ENCODE data around the gene ACBD3. TPM values are rescaled to one million over a fixed set of nuclear protein-coding genes. Genes with fewer than 3 reads are reported as not detected.

ACBD3 gene
- total and polyA plus RNA-seq, 7 experiments from 2014 or later, result 15.4 to 29.9 (median 24.4) TPM

GRCh38 chr1:226134170-226135058 lies 52.1 kb downstream of the ACBD3 start:
- Mint-ChIP-seq H3K4me1 (peaks cover 0 to 5% (median 0%) of the 10 kb centered on the region in 7 donors), H3K4me3 (no peak overlapping the region), H3K9me3 (no peaks in the 10 kb centered on the region), H3K36me3 (peaks cover 0 to 2% (median 0%) of the 10 kb centered on the region in 5 donors), H3K27me3 (no peaks in the 10 kb centered on the region), H3K27ac (peak overlapping the region in 1 of 9 donors; percentile 9)
- H3K4me1 ChIP-seq (ENCODE audit: control insufficient read depth in 2 of 2, insufficient read depth in 2 of 2, low read length in 2 of 2), result no peaks in the 10 kb centered on the region
- H3K36me3 ChIP-seq (ENCODE audit: control insufficient read depth in 2 of 3, insufficient read depth in 3 of 3, low read length in 3 of 3), result no peaks in the 10 kb centered on the region
- CTCF ChIA-PET, result no interaction called here
- H3K4me3 ChIP-seq (ENCODE audit: low read length), result no peak overlapping the region
- intact Hi-C loops (cut with micrococcal nuclease), result no loop called here
- no peak for DNase-seq
- H3K27ac ChIP-seq (ENCODE audit: low read depth, low read length), result no peak overlapping the region
- peak; percentile 34 for ATAC-seq
- no peaks in the 10 kb centered on the region for H3K27me3 ChIP-seq (ENCODE audit: control insufficient read depth in 2 of 2, insufficient read depth in 2 of 2, low read length in 2 of 2)
- H3K9me3 ChIP-seq (ENCODE audit: control insufficient read depth in 2 of 3, low read length in 3 of 3), result no peaks in the 10 kb centered on the region
- POLR2A ChIA-PET, result interaction anchor here (0.8 kb wide), 1 partner anchor 15 kb away, joined by 3 read pairs; no protein-coding TSS in a partner anchor

- Mint-ChIP-seq H3K4me1 (peaks cover 0 to 6% (median 0%) of the 10 kb centered on the region in 7 donors), H3K9me3 (no peaks in the 10 kb centered on the region), H3K27ac (peak overlapping the region in 4 of 9 donors; percentile 16 to 49 (median 26)), H3K4me3 (no peak overlapping the region), H3K27me3 (no peaks in the 10 kb centered on the region), H3K36me3 (peaks cover 0 to 2% (median 0%) of the 10 kb centered on the region in 5 donors)
- ChIA-PET CTCF (no interaction called here), POLR2A (interaction anchor here (0.8 kb wide), 1 partner anchor 14 kb away, joined by 3 read pairs; no protein-coding TSS in a partner anchor)
- H3K27me3 ChIP-seq (ENCODE audit: control insufficient read depth in 2 of 2, insufficient read depth in 2 of 2, low read length in 2 of 2), result no peaks in the 10 kb centered on the region
- intact Hi-C loops (cut with micrococcal nuclease), result no loop called here
- H3K27ac ChIP-seq (ENCODE audit: low read depth, low read length), result no peak overlapping the region
- no peak overlapping the region for H3K4me3 ChIP-seq (ENCODE audit: low read length)
- H3K36me3 ChIP-seq (ENCODE audit: control insufficient read depth in 2 of 3, insufficient read depth in 3 of 3, low read length in 3 of 3), result no peaks in the 10 kb centered on the region
- H3K4me1 ChIP-seq (ENCODE audit: control insufficient read depth in 2 of 2, insufficient read depth in 2 of 2, low read length in 2 of 2), result no peaks in the 10 kb centered on the region
- DNase-seq, result no peak
- ATAC-seq, result no peak
- no peaks in the 10 kb centered on the region for H3K9me3 ChIP-seq (ENCODE audit: control insufficient read depth in 2 of 3, low read length in 3 of 3)
Observed at GRCh38 chr1:226133504-226134123, 52.9 kb downstream of the ACBD3 start.

GRCh38 chr1:226132728-226133503 lies 53.6 kb downstream of the ACBD3 start:
- peaks cover 0 to 2% (median 0%) of the 10 kb centered on the region in 5 donors for H3K36me3 Mint-ChIP-seq
- DNase-seq (no peak), ATAC-seq (peak; percentile 6)
- H3K9me3 ChIP-seq (ENCODE audit: control insufficient read depth in 2 of 3, low read length in 3 of 3), result no peaks in the 10 kb centered on the region
- H3K36me3 ChIP-seq (ENCODE audit: control insufficient read depth in 2 of 3, insufficient read depth in 3 of 3, low read length in 3 of 3), result no peaks in the 10 kb centered on the region
- H3K4me3 ChIP-seq (ENCODE audit: low read length), result no peak overlapping the region
- no peak overlapping the region for H3K27ac ChIP-seq (ENCODE audit: low read depth, low read length)
- H3K4me1 ChIP-seq (ENCODE audit: control insufficient read depth in 2 of 2, insufficient read depth in 2 of 2, low read length in 2 of 2), result no peaks in the 10 kb centered on the region
- H3K27me3 ChIP-seq (ENCODE audit: control insufficient read depth in 2 of 2, insufficient read depth in 2 of 2, low read length in 2 of 2), result no peaks in the 10 kb centered on the region
- ChIA-PET POLR2A (interaction anchor here (0.7 kb wide), 1 partner anchor 230 kb away, joined by 5 read pairs; no protein-coding TSS in a partner anchor), CTCF (interaction anchor here (1.1 kb wide), 1 partner anchor 12 kb away, joined by 3 read pairs; no protein-coding TSS in a partner anchor)
- no peaks in the 10 kb centered on the region for H3K9me3 Mint-ChIP-seq
- no peak overlapping the region for H3K4me3 Mint-ChIP-seq
- intact Hi-C loops (cut with micrococcal nuclease), result no loop called here
- H3K27me3 Mint-ChIP-seq, result no peaks in the 10 kb centered on the region
- peaks cover 0 to 10% (median 0%) of the 10 kb centered on the region in 7 donors for H3K4me1 Mint-ChIP-seq
- H3K27ac Mint-ChIP-seq, result peak overlapping the region in 2 of 9 donors; percentile 36 to 49

- no peak overlapping the region for H3K27ac ChIP-seq (ENCODE audit: low read depth, low read length)
- intact Hi-C loops (cut with micrococcal nuclease), result no loop called here
- no peaks in the 10 kb centered on the region for H3K9me3 Mint-ChIP-seq
- no peaks in the 10 kb centered on the region for H3K27me3 Mint-ChIP-seq
- peaks cover 0 to 22% (median 5%) of the 10 kb centered on the region in 7 donors for H3K4me1 Mint-ChIP-seq
- no peak overlapping the region for H3K27ac Mint-ChIP-seq
- CTCF ChIA-PET, result interaction anchor here (0.6 to 1.1 kb wide), 2 partner anchors 14 to 67 kb away, joined by 3 read pairs; no protein-coding TSS in a partner anchor
- ATAC-seq, result no peak
- DNase-seq, result no peak
- no peaks in the 10 kb centered on the region for H3K9me3 ChIP-seq (ENCODE audit: control insufficient read depth in 2 of 3, low read length in 3 of 3)
- no peaks in the 10 kb centered on the region for H3K27me3 ChIP-seq (ENCODE audit: control insufficient read depth in 2 of 2, insufficient read depth in 2 of 2, low read length in 2 of 2)
- H3K36me3 ChIP-seq (ENCODE audit: control insufficient read depth in 2 of 3, insufficient read depth in 3 of 3, low read length in 3 of 3), result no peaks in the 10 kb centered on the region
- peaks cover 0 to 2% (median 0%) of the 10 kb centered on the region in 5 donors for H3K36me3 Mint-ChIP-seq
- H3K4me3 ChIP-seq (ENCODE audit: low read length), result no peak overlapping the region
- POLR2A ChIA-PET, result no interaction called here
- H3K4me1 ChIP-seq (ENCODE audit: control insufficient read depth in 2 of 2, insufficient read depth in 2 of 2, low read length in 2 of 2), result no peaks in the 10 kb centered on the region
- no peak overlapping the region for H3K4me3 Mint-ChIP-seq
Observed at GRCh38 chr1:226131639-226132038, 54.9 kb downstream of the ACBD3 start.

GRCh38 chr1:226129230-226129629 lies 57.3 kb downstream of the ACBD3 start:
- no peak overlapping the region for H3K4me3 ChIP-seq (ENCODE audit: low read length)
- POLR2A ChIA-PET, result no interaction called here
- no peaks in the 10 kb centered on the region for H3K27me3 ChIP-seq (ENCODE audit: control insufficient read depth in 2 of 2, insufficient read depth in 2 of 2, low read length in 2 of 2)
- peaks cover 0 to 3% of the 10 kb centered on the region in 2 donors for H3K4me1 ChIP-seq (ENCODE audit: control insufficient read depth in 2 of 2, insufficient read depth in 2 of 2, low read length in 2 of 2)
- Mint-ChIP-seq H3K4me1 (peaks cover 9 to 38% (median 12%) of the 10 kb centered on the region in 7 donors), H3K4me3 (no peak overlapping the region), H3K9me3 (no peaks in the 10 kb centered on the region), H3K27me3 (peaks cover 0 to 4% (median 0%) of the 10 kb centered on the region in 5 donors), H3K36me3 (peaks cover 0 to 2% (median 0%) of the 10 kb centered on the region in 5 donors), H3K27ac (no peak overlapping the region)
- H3K27ac ChIP-seq (ENCODE audit: low read depth, low read length), result no peak overlapping the region
- intact Hi-C loops (cut with micrococcal nuclease), result loop anchor here in 1 of 2 donors (10.0 kb wide), 2 partner anchors 204 to 476 kb away; partner anchors contain the start of gene PYCR2
- DNase-seq, result no peak
- H3K36me3 ChIP-seq (ENCODE audit: control insufficient read depth in 2 of 3, insufficient read depth in 3 of 3, low read length in 3 of 3), result no peaks in the 10 kb centered on the region
- no peaks in the 10 kb centered on the region for H3K9me3 ChIP-seq (ENCODE audit: control insufficient read depth in 2 of 3, low read length in 3 of 3)
- CTCF ChIA-PET, result no interaction called here
- ATAC-seq, result no peak

GRCh38 chr1:226128487-226129075 lies 58.0 kb downstream of the ACBD3 start:
- DNase-seq (no peak), ATAC-seq (no peak)
- H3K36me3 ChIP-seq (ENCODE audit: control insufficient read depth in 2 of 3, insufficient read depth in 3 of 3, low read length in 3 of 3), result no peaks in the 10 kb centered on the region
- peaks cover 0 to 2% (median 0%) of the 10 kb centered on the region in 5 donors for H3K36me3 Mint-ChIP-seq
- no peak overlapping the region for H3K27ac ChIP-seq (ENCODE audit: low read depth, low read length)
- H3K27me3 ChIP-seq (ENCODE audit: control insufficient read depth in 2 of 2, insufficient read depth in 2 of 2, low read length in 2 of 2), result no peaks in the 10 kb centered on the region
- H3K9me3 Mint-ChIP-seq, result no peaks in the 10 kb centered on the region
- H3K4me3 ChIP-seq (ENCODE audit: low read length), result no peak overlapping the region
- H3K27ac Mint-ChIP-seq, result peak overlapping the region in 1 of 9 donors; percentile 84
- no peak overlapping the region for H3K4me3 Mint-ChIP-seq
- no peaks in the 10 kb centered on the region for H3K9me3 ChIP-seq (ENCODE audit: control insufficient read depth in 2 of 3, low read length in 3 of 3)
- peaks cover 0 to 3% of the 10 kb centered on the region in 2 donors for H3K4me1 ChIP-seq (ENCODE audit: control insufficient read depth in 2 of 2, insufficient read depth in 2 of 2, low read length in 2 of 2)
- POLR2A ChIA-PET, result no interaction called here
- CTCF ChIA-PET, result no interaction called here
- intact Hi-C loops (cut with micrococcal nuclease), result loop anchor here in 1 of 2 donors (10.0 kb wide), 2 partner anchors 204 to 476 kb away; partner anchors contain the start of gene PYCR2
- H3K4me1 Mint-ChIP-seq, result peaks cover 10 to 44% (median 14%) of the 10 kb centered on the region in 7 donors
- peaks cover 0 to 4% (median 0%) of the 10 kb centered on the region in 5 donors for H3K27me3 Mint-ChIP-seq

Measured in naive thymus-derived CD4-positive, alpha-beta T cell (primary cell).